Activated CD4-positive, CD25-positive, alpha-beta regulatory T cell treated with anti-CD3 and anti-CD28 coated beads, Interleukin-2, amount 50 U/mL, for 16 hours (primary cell): ENCODE measurements around the gene IGSF9B.

Experiments
- DNase-seq: peaks from one replicate; pipeline ENCODE4 v3.0.0-alpha.2; 2020; ENCODE audit warnings: low read depth, low spot score

IGSF9B gene

DNA sequence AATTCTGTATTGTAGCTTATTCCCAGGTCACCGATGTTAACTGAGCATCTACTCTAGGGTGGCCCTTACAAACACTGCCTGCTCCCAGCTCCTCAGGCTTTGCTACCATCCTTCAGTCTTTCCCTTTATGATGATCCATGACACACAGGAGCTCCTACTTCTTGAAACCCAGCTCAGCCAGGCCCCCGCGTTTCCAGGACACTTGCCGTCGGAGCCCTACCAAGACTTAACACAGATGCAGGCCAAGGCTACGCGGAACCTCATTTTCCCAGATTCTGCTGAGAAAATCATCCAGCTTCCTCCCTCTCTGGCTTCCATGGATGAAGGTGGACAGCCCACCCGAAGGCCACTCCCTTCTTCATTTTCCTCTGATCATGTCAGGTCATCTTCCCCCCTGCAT lies 18.6 kb downstream of the IGSF9B start:
- DNase-seq: no peak

DNA sequence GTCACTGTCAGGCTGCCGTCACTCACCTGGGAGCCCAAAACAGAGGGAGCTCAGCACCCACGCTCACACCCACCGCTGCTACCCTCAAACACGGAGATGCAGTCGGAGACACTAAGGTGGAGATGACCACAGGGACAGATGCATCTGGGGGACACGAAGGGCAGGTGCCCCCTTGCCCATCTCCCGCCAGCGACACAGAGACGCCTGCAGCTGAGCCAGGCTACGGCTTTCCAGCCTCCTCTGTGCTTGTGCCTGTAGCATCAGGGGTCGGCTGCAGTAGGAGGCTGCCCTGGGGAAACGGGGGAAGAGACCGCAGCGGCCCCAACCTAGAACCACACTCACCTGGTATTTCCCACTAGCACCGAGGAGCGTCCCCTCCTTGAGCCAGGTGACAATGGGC lies 19.3 kb downstream of the IGSF9B start:
- DNase-seq: no peak

DNA sequence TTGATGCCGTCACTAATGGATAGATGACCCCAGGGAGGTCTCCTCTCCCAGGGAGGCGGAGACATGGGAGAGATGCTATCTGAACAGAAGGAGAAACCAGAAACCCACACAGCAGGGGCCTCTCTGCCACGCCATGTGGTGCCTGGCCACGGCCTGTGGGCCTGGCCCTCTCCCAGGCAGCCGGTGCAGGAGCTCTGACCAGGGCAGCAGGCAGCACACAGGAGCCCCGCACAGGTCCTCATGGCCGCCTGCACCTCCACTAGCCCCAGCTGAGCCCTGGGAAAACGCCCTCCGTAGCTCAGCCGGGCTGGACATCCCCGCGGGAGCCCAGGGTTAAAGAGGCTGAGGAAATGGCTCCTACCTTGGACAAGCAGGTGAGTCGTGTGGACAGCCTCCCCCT lies 19.8 kb downstream of the IGSF9B start:
- DNase-seq: no peak

DNA sequence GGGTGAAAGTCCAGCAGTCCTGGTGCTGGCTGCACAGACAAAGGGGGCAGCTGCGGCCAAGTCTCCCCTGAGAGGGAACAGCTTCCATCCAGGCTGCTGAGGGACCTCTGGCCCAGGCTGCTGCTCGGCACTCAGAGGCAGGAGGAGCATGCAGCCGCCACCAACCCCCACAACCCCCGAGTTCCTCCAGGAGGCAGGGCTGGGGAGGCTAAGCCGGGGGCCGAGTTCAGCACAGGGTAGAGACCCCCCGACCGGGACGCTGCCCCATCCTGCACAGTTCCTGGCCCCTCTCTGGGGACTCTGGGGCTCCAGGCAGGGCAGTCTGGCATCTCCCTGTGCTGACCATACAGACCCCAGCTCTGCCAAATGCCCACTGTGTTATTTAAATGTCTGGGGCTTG lies 20.2 kb downstream of the IGSF9B start:
- DNase-seq: no peak

DNA sequence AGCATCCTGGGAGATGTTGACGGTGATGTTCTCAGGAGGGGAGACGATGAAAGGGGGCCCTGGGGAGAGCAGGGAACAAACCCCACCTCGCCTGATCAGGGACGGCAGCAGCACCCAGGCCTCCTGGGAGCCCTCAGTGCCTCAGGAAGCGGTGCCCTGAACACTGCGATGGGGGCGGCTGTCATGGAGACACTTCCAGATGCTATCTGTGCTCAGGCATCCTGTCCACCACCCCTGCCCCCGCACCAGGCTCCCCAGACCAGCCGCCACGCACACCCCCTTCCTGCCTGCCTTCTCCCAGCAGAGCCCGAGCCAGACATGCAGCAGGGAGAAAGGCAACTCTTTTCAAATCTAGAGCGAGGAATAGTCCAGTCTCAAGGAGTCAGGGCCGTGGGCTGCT lies 20.6 kb downstream of the IGSF9B start:
- DNase-seq: no peak

DNA sequence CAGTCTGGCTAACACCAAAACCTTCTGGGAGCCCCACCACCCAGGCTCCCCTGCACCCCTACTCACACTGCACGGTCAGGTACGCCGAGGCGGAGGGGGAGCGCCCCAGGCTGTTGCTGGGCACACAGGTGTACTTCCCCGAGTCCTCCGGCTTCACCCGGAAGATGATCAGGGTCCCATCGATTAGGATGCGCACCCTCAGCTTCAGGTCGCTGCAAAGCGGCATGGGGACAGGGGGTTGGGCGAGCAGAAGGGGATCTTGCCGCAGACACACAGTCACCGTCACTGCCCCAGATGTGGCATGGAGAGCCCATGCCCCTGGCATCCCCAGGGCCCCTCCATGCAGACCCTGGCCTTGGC lies 21.2 kb downstream of the IGSF9B start:
- DNase-seq: no peak

DNA sequence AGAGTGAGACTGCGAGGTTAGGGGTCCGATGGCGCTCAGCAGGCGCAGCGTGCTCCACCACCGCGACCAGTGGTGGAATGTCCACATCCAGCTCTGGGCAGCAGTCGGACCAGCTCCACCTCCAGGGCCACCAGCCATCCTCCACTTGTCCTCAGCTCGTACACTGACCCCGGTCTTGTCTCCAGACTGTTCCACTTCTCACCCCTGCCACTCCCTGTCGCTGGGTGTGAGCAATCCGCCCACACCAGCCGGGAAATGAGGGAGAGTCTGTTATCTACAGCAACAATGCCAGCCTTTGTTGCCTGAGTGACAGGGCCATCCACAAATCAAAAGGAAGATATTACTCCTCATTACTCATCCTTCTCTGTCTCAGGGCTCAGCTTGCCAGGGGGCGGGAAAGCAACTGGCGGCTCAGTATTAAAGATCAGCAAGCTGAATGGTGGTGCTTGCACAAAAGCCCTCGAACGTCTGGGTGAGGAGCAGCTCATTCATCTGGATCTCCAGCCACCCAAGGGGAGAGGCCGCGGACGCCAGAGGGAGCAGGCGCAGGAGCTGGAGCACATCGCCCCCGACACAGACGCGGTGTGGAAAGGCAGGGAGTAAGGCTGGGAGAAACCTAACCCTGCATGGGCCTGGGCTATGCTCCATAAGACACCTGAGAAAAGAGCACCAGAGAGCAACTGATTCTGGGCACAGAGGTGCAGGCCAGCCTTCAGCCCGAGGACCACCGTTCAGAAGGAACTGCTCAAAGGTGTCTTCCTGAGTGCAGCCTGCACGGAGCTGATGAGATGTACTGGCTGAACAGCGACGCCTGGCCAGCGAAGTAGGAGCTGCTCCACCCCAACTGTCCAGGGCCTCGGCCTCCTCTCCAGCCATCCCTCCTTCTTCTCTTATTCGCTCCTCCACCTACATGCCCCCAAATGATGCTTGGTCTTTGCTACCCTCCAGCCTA lies 21.9 kb downstream of the IGSF9B start:
- DNase-seq: no peak

DNA sequence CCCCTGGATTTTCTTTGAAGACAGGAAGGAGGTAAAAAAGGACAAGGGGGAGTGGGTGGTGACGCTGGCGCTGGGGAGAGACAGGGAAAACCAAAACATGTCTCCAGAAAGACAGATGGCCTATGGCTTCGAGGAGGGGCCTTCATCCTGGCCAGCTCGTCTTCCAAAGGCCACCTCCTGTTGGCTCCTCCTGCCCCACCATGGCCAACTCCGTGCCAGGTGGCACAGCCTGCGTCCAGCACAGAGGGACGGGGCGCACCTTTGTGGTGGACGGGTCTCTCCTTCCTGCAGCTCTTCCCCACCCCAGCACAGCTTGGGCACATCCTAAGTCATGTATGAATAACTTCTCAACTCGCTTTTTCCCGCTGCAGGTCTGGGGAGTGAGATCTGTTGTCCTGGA lies 22.7 kb downstream of the IGSF9B start:
- no peak for DNase-seq

DNA sequence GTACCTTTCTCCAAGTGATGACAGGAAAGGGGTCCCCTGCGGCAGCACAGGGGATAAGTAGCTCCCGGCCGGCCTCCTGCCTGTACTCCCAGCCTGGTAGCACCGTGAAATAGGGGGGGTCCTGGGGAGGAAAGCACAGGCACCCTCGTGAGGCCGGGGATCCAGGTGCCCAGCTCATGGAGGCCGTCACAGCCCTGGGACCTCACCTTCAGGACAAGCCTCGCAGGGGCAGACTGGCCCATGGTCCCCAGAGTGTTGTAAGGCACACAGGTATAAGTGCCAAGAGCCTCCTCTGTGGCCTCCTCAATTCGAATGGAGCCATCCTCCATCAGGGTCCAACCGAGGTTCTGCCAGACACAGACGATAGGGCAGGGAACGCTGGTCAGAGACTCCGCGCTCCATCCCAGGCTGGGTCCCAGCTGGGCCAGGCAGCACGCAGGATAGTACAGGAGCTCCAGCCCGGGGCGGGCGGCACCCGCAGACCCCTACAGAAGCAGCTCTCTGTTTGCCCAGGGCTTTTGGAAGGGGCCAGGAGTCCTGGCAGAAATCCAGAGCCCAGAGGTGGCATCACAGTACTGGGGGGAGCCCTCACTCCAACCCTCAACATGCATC lies 25.2 kb downstream of the IGSF9B start:
- no peak for DNase-seq

DNA sequence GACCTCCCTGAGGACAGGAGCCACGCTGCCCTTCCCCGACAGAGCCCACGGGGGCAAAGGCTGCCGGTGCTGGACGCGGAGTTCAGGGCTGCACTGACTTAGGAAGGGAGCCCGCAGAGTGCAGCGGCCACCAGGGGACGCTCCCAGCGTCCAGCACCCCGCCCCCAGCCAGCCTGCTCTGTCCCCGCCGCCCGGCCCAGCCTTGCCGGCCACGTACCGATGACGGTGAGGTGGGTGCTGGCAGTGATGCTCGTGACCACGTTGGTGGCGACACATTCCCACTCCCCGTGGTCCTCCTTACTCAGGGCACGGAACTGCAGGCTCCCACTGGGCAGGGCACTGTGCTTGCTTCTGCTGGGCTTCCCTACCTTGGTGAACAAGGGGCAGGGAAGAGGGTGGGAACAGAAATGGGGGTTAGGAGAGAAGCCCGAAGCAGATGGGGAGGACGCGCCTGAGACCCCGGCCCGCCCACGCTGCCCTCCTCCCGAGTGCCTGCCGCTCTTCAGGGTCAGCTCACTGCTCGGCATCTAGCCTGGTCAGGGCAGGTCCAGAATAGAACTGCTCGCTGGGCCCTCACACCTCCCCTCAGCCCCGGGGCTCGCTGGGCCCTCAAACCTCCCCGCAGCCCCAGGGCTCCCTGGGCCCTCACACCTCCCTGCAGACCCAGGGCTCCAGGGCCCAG lies 25.9 kb downstream of the IGSF9B start:
- no peak for DNase-seq

DNA sequence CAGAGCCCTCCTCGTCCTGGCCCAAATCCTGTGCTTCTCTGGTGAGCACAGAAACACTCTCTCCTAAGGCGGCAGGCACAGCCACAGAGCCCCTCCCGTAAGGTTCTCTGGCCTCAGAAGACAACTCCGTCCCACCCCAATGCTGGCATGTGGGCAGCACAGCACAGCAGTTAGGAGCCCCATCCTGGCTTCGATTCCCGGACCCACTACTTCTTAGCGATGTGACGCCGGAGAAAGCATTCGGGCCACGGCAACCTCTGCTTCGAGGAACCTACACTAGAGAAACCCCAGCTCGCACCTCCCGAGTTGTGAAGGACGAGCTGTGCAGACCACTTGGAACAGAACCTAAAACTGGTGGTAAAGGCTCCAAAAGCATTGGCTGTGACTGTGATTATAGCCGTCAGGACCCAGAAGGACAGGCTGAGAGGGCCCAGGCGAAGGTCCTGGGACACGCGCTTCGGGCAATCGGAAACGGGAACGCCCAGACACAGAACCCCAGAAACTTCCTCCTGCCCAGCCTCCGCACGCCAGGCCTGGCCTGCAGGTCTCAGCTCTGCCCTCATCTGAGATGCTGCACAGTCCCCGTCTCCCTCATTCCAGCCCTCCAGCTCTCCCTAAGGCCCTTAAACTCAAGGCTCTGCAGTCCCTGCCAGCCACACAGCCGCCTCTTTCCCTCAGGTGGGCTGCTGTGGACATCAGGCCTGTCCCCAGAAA lies 26.6 kb downstream of the IGSF9B start:
- DNase-seq: no peak

DNA sequence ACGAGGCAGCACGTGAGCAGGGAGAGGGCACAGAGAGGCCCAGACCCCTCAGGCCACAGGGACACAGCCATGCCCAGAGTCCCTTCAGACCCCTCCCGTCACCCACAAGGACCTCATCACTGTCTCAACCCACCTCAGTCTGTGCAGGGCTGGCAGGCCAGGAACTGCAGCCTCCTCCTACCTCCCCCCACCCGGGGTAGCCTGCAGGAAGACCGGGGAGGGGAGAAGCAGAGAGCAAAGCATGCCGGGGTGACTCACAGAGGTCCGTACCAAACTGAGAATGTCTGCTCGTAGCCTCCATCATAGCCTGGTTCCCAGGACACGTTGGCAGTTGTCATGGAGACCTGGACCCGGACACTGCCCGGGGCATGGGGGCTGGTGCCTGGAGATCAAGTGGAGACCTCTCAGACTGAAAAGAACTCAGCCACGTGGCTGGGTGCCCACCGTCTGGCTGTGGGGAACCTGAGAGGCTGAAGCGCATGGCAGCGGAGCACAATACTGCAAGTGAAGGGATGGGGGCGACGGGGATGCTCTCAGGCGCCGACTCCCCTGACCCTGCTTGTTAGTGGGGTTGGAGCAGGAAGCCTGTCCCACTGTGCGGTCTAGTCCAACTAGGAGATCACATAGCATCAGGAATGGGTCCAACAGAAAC lies 27.2 kb downstream of the IGSF9B start:
- no peak for DNase-seq

DNA sequence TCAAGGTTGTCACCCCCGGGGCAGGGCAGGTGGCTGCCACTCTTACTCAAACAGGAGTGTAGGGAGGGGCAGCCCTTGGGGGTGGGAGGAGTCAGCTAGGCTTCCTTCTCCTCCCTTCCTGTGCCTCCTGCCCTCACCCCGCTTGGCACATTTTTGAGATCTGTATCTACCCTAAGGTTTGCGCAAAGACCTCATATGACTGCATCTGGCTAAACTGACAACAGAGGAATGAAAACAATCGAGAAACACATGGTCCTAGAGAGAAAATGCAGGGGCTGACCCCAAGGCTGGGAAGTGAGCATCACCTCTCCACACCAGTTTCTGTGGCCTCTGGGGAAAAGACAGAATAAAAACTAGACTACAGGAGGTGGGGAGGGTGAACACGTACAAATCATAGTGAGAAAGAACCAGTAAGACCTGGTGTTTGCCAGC lies 28.1 kb downstream of the IGSF9B start:
- DNase-seq: no peak

DNA sequence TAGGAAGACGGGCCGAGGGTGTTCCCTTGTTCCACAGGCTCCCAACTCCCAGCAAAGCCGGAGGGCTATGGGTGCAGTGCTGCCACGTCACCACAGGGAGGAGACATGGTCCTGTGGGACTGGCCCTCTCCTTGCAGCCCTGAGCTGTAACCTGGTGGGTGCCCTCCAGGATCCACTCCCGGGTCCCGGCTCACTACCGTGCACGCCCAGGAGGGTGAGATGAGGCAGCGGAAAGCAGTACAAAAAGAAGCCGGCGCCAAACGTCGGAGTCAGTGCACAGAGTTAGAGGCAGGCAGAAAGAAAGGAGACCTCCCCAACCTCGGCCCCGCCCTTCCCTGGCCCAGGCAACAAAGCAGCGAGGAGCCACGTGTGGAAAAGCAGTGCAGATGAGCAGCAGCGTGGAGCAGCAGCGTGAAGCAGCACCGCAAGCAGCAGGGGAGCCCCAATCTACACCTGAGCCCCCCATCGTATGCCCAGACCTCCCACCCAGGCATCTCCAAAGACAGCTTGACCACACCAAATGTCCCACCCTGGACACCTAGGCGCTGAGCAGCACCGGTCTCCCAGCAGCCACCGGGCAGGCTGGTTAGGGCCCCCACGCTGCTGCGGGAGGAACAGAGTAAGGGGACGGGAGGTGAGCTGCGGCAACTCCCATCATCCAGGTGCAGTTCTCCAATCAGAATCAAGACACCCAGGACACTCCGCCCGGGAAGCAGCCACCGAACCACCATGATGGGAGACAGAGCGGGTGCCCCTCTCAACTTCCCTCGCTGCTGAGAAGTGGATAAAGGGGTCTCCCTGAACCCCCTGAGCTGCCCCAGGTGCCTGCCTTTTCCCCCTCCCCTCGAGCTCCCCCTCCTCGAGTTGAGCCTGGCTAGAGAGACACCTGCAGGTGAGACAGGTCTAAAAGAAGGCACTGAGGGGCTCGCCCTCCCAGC lies 28.8 kb downstream of the IGSF9B start:
- peak; percentile 27 for DNase-seq

DNA sequence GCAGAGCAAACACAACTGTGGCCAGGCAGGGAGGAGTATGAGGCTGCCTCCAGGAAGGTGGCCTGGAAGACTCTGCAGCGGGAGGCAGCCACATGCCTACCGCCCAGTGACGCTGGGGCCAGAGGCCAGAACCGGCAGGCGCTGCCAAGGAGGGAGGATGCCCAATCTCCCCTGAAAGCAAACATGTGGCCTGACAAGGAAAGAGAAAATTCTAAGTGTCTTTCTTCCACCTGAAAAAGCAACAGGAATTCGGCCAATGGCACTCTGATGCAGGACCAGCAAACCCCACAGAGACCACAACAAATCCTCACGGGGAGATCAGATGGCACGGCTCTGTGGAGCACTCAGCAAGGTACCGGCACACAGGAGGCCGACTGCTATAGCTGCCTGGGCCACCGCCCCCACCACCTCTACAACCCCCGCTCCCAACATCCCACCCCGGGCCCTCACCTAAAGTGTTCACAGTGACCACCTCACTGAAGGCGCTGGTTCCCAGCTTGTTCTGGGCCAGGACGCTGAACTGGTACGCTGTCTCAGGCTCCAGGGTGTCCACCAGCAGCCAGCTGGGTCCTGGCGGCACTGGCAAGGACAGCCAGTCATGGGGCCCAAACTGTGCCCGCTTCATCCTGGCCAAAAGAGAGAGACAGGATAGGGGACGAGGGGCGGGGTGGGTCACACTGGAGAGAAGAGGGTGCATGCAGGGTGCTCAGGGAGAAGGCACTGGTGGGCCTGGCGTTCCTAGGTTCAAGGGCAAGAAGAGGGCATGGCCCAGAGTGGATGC lies 30.1 kb downstream of the IGSF9B start:
- DNase-seq: no peak

DNA sequence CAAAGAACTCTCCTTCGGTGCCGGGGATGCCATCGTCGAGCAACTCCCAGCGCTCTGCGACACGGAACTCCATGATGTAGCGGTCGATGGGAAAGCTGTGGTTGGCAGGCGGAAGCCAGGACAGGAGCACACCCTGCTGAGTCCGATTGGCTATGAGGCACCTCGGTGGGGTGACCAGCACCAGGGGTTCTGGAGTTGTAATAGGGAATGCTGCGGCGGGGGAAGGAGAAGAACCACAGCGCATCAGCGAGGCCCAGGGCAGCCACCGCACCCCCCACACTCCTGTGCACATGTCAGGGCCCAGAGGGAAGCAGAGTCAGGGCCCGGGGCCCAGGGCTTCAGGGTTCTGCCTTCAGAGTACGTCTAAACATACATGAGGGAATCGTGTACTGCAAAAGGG lies 31.0 kb downstream of the IGSF9B start:
- DNase-seq: no peak

DNA sequence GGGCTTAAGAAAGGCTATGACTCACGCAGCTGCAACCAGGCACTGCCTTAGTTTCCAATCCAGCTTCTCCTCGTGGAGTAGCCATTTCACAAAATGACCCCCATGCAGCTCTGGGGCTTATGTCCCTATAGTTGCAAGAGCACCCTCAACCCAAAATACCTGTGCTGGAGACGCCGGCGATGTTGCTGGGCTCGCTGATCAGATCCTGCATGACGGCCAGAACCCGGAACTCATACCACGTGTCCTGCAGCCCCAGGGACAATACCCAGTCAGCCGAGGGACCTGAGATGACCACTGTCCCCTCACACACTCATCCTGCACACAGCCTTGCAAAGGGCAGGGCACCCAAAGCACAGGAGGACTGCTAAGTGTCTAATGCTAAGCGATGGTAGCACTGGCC lies 32.1 kb downstream of the IGSF9B start:
- DNase-seq: no peak

DNA sequence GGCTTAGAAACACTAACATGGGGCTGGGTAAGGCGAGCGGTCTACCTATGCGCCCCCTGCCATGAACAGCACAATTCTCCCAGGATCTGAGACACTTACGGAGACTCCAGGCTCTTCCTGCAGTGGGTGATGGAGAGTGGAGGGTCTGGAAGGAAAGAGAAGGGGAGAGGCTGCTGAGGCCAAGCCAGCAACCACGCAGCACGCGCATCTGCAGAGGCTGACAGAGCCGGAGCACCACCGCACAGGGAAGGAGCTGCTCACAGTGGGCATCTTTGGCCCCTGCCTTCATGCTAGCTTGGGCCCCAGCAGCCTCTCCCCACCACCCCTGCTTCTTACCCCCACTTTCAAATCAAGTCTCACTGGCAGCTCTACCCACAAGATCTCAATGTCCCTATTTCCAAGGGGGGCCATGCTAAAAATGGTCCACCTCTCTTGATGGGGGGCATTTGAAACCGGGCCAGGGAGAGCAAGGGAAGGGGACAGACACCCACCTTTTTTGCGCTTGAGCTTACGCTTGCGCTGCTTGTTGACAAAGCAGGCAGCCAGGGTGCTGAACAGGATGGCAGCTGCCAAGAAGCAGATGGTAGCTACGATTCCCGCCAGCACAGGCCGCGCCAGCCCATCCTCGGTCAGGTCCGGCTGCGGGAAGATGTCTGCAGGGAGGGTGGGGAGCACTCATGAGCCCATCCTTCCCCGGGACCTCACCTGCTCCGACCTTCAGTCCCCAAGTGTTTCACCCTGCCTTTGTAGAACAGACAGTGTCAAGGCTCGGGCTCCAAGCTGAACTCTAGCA lies 34.5 kb downstream of the IGSF9B start:
- no peak for DNase-seq

DNA sequence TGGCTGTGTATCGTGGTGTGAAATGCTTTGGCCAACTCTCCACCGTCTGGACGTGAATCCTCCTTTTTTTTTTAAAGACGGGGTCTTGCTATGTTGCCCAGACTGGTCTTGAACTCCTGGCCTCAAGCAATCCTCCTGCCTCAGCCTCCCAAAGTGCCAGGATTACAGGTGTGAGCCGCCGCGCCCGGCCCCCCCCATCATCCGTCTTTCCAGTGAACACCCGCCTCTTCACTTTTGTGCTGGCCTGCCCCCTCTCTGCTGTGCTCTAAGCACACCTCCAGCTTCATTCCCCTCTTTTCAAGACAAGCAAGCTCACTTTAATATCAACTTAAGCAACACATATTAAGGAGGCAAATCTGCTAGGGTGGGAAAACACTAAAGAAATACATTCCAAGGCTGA lies 35.3 kb downstream of the IGSF9B start:
- no peak for DNase-seq
